ENCODE measurements around the gene PKNOX2.

PKNOX2 gene

DNA sequence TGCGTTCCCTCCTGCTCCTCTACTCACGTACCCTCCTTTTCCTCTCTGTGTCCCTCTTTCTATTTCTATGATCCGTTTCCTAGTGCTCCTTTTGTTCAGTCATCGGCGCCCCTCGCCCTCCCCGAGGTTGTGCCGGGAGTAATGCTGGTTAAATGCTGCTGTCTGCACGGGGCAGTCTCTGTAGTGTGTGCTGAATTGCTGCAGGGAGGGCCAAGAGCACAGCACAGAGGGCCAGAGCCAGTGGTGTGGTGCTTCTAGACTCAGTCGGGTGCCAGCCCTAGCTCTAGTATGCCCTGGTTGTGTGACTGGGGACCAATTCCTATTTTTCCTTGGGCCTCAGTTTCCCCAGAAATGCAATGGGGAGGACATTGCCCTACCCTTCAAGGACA lies 98.3 kb downstream of the PKNOX2 start:
- DNase-seq (ENCODE audit: low spot score): peak; percentile 44

GRCh38 chr11:125263268-125263790 lies 98.8 kb downstream of the PKNOX2 start:
- DNase-seq (ENCODE audit: low spot score): peak; percentile 93

DNA sequence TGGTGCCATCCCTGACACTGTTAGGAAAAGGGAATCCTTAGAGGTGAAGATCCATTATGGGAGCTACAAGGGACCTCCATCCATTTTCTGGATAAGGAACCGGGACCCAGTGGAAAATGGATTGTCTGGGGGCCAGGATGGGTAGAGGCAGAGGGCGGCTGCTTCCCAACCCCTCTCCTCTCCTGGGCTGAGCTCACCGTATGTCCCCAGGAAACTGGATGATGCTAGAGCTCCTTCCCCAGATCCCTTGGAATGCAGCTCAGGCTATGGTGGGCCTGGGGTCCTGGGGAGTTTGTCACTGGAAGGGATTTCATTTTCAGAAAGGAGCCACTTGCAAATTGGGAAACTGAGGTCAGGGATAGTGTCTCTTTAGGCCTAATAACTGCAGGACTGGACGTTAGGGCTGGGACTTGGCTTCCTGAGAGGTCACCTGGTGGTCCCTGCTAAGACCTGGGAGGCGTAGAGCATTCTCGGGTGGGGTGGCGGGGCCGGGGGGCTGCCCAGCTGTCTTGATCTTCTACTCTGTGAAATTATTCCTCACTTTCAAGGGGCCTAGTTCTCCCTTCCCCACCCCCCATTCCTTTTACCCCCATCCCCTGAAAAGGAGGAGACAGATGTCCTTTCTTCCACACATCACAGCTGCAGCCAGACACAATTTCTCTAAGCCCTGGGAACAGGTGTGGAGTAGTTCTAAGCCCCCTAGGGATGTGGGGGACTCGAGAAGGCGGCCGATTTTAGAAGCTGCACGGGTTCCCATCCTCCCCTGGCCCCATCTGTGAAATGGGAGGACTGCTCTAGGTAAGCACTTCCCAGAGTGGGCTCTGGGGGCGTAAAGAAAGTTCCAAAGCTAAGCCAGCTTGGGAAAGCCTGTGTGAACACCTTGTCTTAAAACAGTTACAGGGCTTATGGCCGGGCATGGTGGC lies 99.8 kb downstream of the PKNOX2 start:
- no peak for DNase-seq (ENCODE audit: low spot score)

- DNase-seq (ENCODE audit: low spot score): no peak
Measured at GRCh38 chr11:125267548-125267947, 103.0 kb downstream of the PKNOX2 start.

DNA sequence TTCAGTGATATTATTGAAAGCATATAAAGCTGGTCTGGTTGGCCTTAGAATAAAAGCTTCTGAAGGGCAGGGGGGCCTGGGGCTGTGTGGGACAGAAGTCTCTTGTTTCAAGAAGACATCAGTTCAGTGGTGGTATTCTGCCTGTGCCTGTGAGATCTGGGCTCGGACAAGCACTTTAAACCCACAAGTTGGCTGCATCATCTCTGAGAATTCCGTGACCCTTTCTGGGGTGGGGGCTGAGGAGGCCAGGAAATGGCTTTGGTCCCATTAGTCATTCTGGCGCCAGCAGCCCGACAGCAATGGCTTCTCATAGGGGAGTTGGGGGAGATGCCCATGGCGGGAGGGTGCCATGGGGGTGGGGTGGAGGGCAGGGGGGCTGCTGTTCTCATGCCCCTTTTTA lies 104.1 kb downstream of the PKNOX2 start:
- no peak for DNase-seq (ENCODE audit: low spot score)

- no peak for DNase-seq (ENCODE audit: low spot score)
Measured at GRCh38 chr11:125270106-125270505, 105.6 kb downstream of the PKNOX2 start.

GRCh38 chr11:125270711-125271110 lies 106.2 kb downstream of the PKNOX2 start:
- DNase-seq (ENCODE audit: low spot score): peak; percentile 24

DNA sequence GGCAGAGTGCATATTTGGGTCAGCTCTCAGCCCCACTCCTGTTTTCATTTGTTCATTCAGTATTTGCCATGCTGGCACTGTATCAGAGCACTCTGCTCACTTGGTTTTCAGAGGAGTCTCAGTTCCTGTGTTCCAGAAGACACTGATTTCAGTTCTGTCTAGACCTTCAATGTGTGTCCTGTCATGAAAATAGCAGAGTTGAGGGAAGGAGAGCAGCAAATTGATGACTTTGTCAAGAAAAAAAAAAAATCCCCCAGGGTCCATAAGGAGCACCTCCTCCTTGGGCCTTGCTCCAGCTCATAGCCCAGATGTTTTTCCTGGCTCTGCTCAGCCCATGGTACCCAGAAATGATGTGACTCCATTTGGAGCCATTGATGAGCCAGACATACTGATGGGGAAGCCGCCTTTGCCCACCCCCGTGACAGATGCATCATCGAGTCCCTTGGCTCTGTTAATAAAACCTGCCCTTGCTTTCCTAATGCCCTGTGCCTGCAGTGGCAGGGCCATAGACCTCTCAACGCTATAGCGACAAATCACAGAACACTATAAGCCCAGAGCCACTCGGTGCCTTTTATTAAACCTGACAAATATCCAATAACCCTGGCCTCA lies 107.0 kb downstream of the PKNOX2 start:
- DNase-seq (ENCODE audit: low spot score): no peak

DNA sequence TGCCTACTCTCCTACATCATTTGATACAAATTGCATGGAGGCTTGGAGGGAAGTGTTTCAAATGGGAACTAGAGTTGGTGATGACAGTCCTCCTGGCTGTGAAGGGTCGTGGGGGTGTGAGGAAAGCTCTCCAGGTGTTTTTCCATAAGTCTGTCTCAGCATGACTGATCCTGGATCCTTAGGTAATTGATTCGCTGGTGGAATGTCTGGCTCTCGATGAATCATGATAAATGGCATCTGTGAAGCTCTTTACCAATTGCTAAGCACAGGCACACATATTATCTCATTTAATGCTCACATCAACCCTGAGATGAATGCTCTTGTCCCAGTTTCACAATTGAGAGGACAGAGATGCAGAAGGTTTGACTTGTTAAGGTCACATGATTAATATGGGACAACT lies 107.5 kb downstream of the PKNOX2 start:
- no peak for DNase-seq (ENCODE audit: low spot score)

DNA sequence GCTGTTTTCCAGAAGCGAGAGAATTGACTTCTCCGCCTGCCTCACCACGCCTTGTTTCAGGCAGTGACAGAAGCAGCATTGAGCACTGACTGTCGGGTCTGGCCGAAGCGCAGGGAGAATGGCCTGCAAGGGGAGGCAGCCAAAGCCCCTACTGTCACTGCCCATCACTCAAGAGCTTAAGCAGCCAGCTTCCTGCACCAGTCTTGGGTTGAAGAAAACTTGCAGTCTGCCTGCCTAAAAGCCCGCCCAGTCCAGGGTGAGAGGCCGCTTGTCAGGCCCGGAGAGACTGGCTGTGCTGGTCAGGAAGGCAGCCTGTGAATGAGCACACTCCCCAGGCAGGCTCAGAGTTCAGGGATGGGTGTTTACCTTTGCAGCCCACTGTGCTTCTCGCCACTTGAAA lies 108.3 kb downstream of the PKNOX2 start:
- DNase-seq (ENCODE audit: low spot score): no peak

DNA sequence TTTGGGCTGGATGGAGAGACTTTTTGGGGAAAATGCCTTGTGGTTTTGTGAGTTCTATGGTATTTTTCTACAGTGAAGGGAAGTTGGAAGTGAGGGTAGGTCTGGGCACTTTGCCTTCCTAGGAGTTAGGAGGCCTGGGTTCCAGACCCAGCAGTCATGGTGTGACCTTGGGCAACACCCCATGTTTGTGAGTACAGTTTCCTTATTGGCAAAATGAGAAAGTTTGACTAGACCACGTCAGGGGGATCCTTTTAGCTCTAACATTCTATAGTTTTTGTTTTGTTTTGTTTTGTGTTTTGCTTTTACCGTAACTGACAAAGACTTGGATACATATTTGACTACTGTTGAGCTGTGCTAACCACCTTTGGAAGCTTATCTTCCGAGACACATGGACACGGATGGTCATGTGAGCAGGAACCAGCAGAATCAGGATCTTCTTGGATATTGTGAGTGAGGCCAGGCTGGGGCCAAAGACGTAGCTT lies 109.0 kb downstream of the PKNOX2 start:
- no peak for DNase-seq (ENCODE audit: low spot score)

- DNase-seq (ENCODE audit: low spot score): no peak
Measured at GRCh38 chr11:125274309-125274708, 109.8 kb downstream of the PKNOX2 start.

DNA sequence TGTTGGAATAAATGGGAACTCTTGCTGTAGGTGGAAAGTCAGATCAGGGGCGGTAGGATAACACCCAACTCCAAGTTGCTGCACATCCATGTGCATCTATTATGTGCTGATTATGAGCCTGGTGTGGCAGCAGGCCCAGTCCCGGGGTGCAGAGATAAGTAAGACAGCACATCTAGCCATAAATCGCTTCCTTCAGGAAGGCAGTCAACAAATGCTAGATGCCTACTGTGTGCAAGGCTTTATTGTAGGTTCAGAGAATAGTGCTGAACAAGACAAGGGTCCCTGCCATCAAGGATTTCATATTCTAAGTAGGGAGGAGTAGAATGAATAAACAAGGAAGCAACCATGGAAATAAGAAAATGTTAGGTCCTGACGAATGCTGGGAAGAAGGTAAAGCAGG lies 110.2 kb downstream of the PKNOX2 start:
- no peak for DNase-seq (ENCODE audit: low spot score)

DNA sequence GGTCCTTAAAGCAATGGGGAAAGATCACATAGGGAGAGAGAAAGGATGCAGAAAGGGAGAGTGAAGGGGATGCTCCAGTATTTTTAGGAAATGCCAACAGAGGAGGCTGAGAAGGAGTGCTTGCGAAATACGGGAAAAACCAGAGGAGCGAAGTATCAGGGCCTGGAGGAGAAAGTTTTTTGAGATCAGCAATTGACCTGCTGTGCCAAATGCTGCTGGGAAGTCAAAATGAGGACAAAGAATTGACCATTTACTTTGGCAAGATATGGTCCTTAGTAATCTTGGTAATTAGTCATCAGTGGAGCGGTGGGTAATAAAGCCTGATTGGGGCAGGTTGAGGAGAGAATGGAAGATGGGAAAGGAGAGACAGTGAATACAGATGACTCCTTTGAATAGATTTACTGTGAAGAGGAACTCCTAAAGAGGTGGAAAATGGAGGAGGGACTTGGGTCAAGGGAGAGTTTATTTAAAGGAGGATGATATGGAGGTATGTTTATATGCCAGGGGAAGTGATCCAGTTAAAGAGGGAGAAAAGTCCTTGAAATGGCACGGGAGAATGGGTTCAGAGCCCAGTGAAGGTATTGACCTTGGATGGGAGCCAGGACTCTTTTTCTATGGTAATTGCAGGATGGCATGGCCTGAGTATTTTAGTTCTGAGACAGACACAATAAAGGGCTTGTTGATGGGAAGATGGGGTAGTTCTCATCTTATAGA lies 111.5 kb downstream of the PKNOX2 start:
- DNase-seq (ENCODE audit: low spot score): no peak

DNA sequence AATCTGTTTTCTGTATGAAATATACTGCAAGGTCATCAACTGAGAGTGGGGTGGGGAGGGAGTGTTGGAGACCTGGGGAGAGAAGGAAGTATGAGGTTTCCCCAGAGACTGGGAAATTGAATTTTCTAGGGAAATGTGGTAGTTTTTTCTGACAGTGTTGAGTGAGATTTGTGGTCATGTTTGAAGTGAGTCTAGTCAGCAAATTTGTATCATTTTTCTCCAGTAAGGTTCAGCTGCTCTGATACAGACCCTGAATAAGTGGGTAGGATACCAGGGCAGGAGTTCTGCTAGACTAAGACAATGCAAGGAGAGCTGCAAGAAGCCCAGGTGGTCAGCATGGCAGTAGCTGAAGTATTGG lies 112.0 kb downstream of the PKNOX2 start:
- DNase-seq (ENCODE audit: low spot score): no peak

GRCh38 chr11:125279676-125280418 lies 115.3 kb downstream of the PKNOX2 start:
- DNase-seq (ENCODE audit: low spot score): no peak

DNA sequence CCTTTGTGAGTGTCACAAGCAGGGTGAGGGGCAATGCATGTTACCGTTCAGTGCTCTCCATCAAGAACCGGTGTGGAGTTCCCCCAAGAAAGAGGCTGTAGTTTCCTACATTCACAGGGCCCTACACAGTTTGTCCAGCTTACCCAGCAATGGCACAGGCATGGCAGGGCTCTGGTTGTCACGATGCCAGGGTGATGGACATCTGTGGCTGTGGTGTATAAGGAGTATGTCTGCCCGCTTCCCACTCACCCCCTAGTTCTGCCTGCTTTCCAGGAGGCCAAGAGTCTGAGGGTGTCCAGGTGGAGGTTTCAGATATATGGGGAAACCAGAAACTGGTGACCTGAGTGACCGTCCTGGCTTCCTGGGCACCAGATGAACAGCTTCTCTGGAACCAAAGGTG lies 116.1 kb downstream of the PKNOX2 start:
- DNase-seq (ENCODE audit: low spot score): no peak

- no peak for DNase-seq (ENCODE audit: low spot score)
Measured at GRCh38 chr11:125281831-125282595, 117.5 kb downstream of the PKNOX2 start.

DNA sequence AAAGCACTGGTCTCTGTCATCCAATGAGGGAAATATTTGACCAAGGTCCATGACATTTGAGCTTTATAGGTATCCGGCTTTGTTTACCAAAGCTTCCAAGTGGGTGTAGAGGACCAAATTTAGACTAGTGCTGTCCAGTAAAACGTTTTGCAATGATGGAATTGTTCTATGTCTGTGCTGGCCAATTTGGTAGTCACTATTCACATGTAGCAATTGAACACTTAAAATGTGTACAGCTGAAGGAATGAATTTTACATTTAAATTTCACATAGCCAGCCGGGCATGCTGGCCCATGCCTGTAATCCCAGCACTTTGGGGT lies 118.0 kb downstream of the PKNOX2 start:
- DNase-seq (ENCODE audit: low spot score): no peak

- no peak for DNase-seq (ENCODE audit: low spot score)
Measured at GRCh38 chr11:125284245-125284850, 119.8 kb downstream of the PKNOX2 start.

DNA sequence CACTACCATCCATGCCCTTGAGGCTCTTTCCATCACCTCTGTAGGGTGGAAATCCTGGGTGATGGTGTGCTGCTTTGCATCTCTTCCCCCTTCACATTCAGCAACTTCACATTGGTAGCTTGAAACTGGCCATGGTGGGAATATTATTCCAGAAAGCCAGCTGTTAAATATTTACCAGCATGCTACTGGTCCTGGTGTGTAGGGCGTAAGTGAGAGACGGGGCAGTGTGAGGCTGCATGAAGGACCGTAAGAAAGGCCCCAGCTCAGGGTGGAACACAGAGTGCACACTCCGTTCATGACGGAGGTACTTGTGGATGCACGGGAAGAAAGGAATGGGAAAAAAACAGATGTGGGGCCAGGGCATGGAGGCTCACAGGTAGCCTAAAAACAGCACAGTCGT lies 121.3 kb downstream of the PKNOX2 start:
- no peak for DNase-seq (ENCODE audit: low spot score)

Data from GM03348 (cell line).